K562 (cell line): ENCODE results near the gene JSRP1. TPM values are rescaled to one million over a fixed set of nuclear protein-coding genes. Genes with fewer than 3 reads are reported as not detected.

Experiments
- BRF1 ChIP-seq: IDR thresholded peaks from 3 replicates; pipeline ENCODE4 v1.6.1; 2011; ENCODE audit warnings: borderline replicate concordance, mild to moderate bottlenecking; ENCODE audit not compliant: insufficient read length; ENCODE audit errors: extremely low read depth
- FOXO4 ChIP-seq: fragments of 450-650 bp; formaldehyde crosslinking; IDR thresholded peaks from 2 replicates; pipeline ENCODE4 v1.4.0; 2020; ENCODE audit warnings: mild to moderate bottlenecking, moderate library complexity
- GTF3C2 ChIP-seq: IDR thresholded peaks from 3 replicates; pipeline ENCODE4 v1.6.1; 2011; ENCODE audit warnings: borderline replicate concordance, mild to moderate bottlenecking, moderate library complexity; ENCODE audit not compliant: insufficient read length; ENCODE audit errors: extremely low read depth
- MIER1 ChIP-seq: fragments of 450-650 bp; IDR thresholded peaks from 2 replicates; pipeline ENCODE4 v1.6.1; 2016; ENCODE audit warnings: antibody characterized with exemption, mild to moderate bottlenecking, low read depth
- NCOA2 ChIP-seq, 2 experiments: fragments of 450-650 bp; IDR thresholded peaks; 2 replicates each; pipeline ENCODE4 v1.6.1; 2018; ENCODE audit warnings: mild to moderate bottlenecking in 2 of 2, moderate library complexity in 1 of 2; ENCODE audit not compliant: partially characterized antibody in 2 of 2
- PKNOX1 ChIP-seq: fragments of 450-650 bp; IDR thresholded peaks from 2 replicates; pipeline ENCODE4 v1.6.1; 2016
- SOX6 ChIP-seq: fragments of 450-650 bp; IDR thresholded peaks from 2 replicates; pipeline ENCODE4 v1.6.1; 2014; ENCODE audit warnings: mild to moderate bottlenecking
- ZC3H8 ChIP-seq: fragments of 450-650 bp; IDR thresholded peaks from 2 replicates; pipeline ENCODE4 v1.6.1; 2017
- ZNF518B ChIP-seq: fragments of 250-450 bp; sonication (Bioruptor Pico); IDR thresholded peaks from 2 replicates; pipeline ENCODE4 v1.5.0; 2021; ENCODE audit warnings: mild to moderate bottlenecking, moderate library complexity
- ZNF778 ChIP-seq: fragments of 450-650 bp; formaldehyde crosslinking; IDR thresholded peaks from 2 replicates; pipeline ENCODE4 v1.4.0; 2020; ENCODE audit warnings: mild to moderate bottlenecking, moderate library complexity
- polyA plus RNA-seq, 8 experiments: library from polyadenylated mRNA; depleted of rRNA in 4 of 8; stranded (reverse) in 5 of 8; unstranded in 3 of 8; fragments of >200 nt; fragmentation: Nextera tagmentation in 2 of 8; fragmentation: Illumina TruSeq in 1 of 8; extraction: Ambion mirVana in 2 of 8; extraction: Trizol in 1 of 8; gene quantifications; 2 replicates each; pipeline versions ENCODE4 v1.2.1 to v1.2.3, GENCODE V29; 2011 to 2014; ENCODE audit warnings: inconsistent platforms in 1 of 8, missing spikeins in 1 of 8
- total RNA-seq, 7 experiments: library from RNA; depleted of rRNA in 6 of 7; stranded (reverse); fragments of >200 nt in 6 of 7; fragmentation: Illumina TruSeq in 2 of 7; extraction: Trizol in 2 of 7; gene quantifications; 2 replicates each; pipeline versions ENCODE4 v1.2.1 to v1.2.3, GENCODE V29; 2011 to 2021; ENCODE audit warnings: low replicate concordance in 1 of 7

JSRP1 gene
- total and polyA plus RNA-seq, 9 of the 15 experiments (the other 6 are each of a cell fraction or from before 2014, with no cell fraction given) = 0.08 to 1.2 (median 0.51) TPM; not detected in 4

GRCh38 chr19:2237051-2237868 lies 19.0 kb downstream of the JSRP1 start (continued):
- TF ChIP-seq SOX6 = no peak
- TF ChIP-seq ZC3H8 = no peak
- TF ChIP-seq MIER1 = peak; percentile 73; the same call in 1 of the 2 replicates
- TF ChIP-seq FOXO4 = no peak
- no peak for TF ChIP-seq PKNOX1
- no peak for TF ChIP-seq NCOA2 (IDR thresholded peaks at IDR 0.05; ENCODE audit: partially characterized antibody in 2 of 2)
- no peak for TF ChIP-seq ZNF518B (CRISPR knock-in tag)
- peak; percentile 33 for TF ChIP-seq GTF3C2
- TF ChIP-seq BRF1 = no peak
- no peak for TF ChIP-seq ZNF778 (CRISPR knock-in tag)
